CD4-positive, alpha-beta memory T cell (primary cell): ENCODE measurements around the gene NDEL1. TPM values are rescaled to one million over a fixed set of nuclear protein-coding genes. Genes with fewer than 3 reads are reported as not detected.

Experiments used
- CTCF ChIA-PET: fragments of 350-600 bp; sonication (Branson Sonifier 250); formaldehyde crosslinking; loops from one replicate; lab custom pipeline; 2021; ENCODE audit warnings: inconsistent platforms; ENCODE audit not compliant: partially characterized antibody; lab: Charles Lee
- POLR2A ChIA-PET: fragments of 350-600 bp; sonication (Branson Sonifier 250); formaldehyde crosslinking; loops from one replicate; lab custom pipeline; 2021; ENCODE audit not compliant: partially characterized antibody; lab: Charles Lee
- DNase-seq, 5 donors: peaks; one replicate each; pipeline versions ENCODE4 v3.0.0 to v3.0.0-alpha.2; 2020 to 2022; ENCODE audit warnings: mixed read lengths in 1 of 5
- H3K27ac ChIP-seq: one replicate; pipeline ENCODE4 v1.7.0; 2013; ENCODE audit warnings: low read depth, low read length
- H3K27me3 ChIP-seq: 2 replicates; pipeline ENCODE4 v1.7.0; 2013; ENCODE audit warnings: mild to moderate bottlenecking, low read length, moderate library complexity; ENCODE audit not compliant: insufficient read depth
- H3K36me3 ChIP-seq: 2 replicates; pipeline ENCODE4 v1.7.0; 2013; ENCODE audit warnings: mild to moderate bottlenecking, low read length, moderate library complexity; ENCODE audit not compliant: insufficient read depth
- H3K4me1 ChIP-seq: 2 replicates; pipeline ENCODE4 v1.7.0; 2013; ENCODE audit warnings: mild to moderate bottlenecking, low read length, moderate library complexity; ENCODE audit not compliant: insufficient read depth
- H3K4me3 ChIP-seq, 2 donors: one replicate each; pipeline ENCODE4 v1.7.0; 2013; ENCODE audit warnings: low read length in 2 of 2, mild to moderate bottlenecking in 1 of 2
- H3K9me3 ChIP-seq, 2 donors: one replicate each; pipeline ENCODE4 v1.7.0; 2013; ENCODE audit warnings: low read length in 2 of 2, control low read depth in 1 of 2; ENCODE audit not compliant: control insufficient read depth in 1 of 2
- H3K27ac Mint-ChIP-seq, 7 donors: one replicate each; pipeline ENCODE4 v1.8.0; 2020 to 2021; ENCODE audit warnings: mixed read lengths in 7 of 7, mild to moderate bottlenecking in 6 of 7, inconsistent platforms in 3 of 7, moderate library complexity in 3 of 7
- H3K27me3 Mint-ChIP-seq, 2 donors: one replicate each; pipeline ENCODE4 v1.8.0; 2020 to 2021; ENCODE audit warnings: mixed read lengths in 2 of 2
- H3K36me3 Mint-ChIP-seq, 2 donors: one replicate each; pipeline ENCODE4 v1.8.0; 2020 to 2021; ENCODE audit warnings: mixed read lengths in 2 of 2, inconsistent platforms in 1 of 2, mild to moderate bottlenecking in 1 of 2
- H3K4me1 Mint-ChIP-seq, 4 donors: one replicate each; pipeline ENCODE4 v1.8.0; 2020 to 2021; ENCODE audit warnings: mixed read lengths in 4 of 4, mild to moderate bottlenecking in 1 of 4
- H3K4me3 Mint-ChIP-seq, 8 donors: one replicate each; pipeline ENCODE4 v1.8.0; 2020 to 2021; ENCODE audit warnings: mixed read lengths in 8 of 8, mild to moderate bottlenecking in 7 of 8, moderate library complexity in 6 of 8, inconsistent platforms in 3 of 8
- H3K9me3 Mint-ChIP-seq, 8 donors: one replicate each; pipeline ENCODE4 v1.8.0; 2020 to 2021; ENCODE audit warnings: mixed read lengths in 8 of 8, mild to moderate bottlenecking in 5 of 8, inconsistent platforms in 3 of 8, moderate library complexity in 1 of 8
- intact Hi-C: fragments of 100-400 bp; cut with micrococcal nuclease; formaldehyde crosslinking; loops from one replicate; pipeline ENCODE4 v1.15.1; 2023
- polyA plus RNA-seq, 2 donors: library from polyadenylated mRNA; unstranded; fragments of 300-500 nt; fragmentation: Illumina TruSeq; gene quantifications; one replicate each; pipeline ENCODE4 v1.2.3, GENCODE V29; 2021
- total RNA-seq, 2 experiments: library from RNA; stranded (reverse); gene quantifications; one replicate each; pipeline ENCODE4 v1.2.3, GENCODE V29; 2021

Gene NDEL1
- total and polyA plus RNA-seq, 4 experiments from 2014 or later, result 52.9 to 120 (median 90.9) TPM

DNA sequence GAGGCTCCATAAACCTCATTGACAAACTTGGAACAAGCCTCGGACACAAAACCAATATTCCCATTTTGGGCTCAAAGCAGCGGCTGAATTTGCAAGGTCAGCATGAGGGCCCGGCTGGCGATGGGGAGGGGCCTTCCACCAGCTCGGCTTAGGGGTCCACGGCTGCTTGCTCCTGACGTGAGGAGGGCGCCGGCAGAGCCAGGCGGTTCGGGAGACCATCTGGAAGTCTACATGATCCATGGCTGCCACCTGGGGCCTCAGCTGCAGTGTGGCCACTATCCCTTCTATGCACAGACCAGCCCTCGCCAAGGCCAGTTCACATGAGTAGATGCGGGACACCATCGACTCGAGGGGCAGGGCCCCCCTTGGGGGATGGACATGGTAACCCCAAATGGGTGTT is 39.1 kb downstream of the NDEL1 start:
- H3K4me1 ChIP-seq, result no peaks in the 10 kb centered on the region
- no peak overlapping the region for H3K4me3 ChIP-seq
- H3K36me3 Mint-ChIP-seq, result peaks cover 52 to 82% of the 10 kb centered on the region in 2 donors
- POLR2A ChIA-PET, result no interaction called here
- H3K27ac ChIP-seq, result no peak overlapping the region
- H3K27me3 ChIP-seq, result no peaks in the 10 kb centered on the region
- peaks cover 45% of the 10 kb centered on the region for H3K36me3 ChIP-seq
- intact Hi-C loops, result no loop called here
- H3K9me3 ChIP-seq, result no peaks in the 10 kb centered on the region
- H3K27ac Mint-ChIP-seq, result no peak overlapping the region
- peaks cover 0 to 6% (median 0%) of the 10 kb centered on the region in 8 donors for H3K9me3 Mint-ChIP-seq
- CTCF ChIA-PET, result no interaction called here
- no peak for DNase-seq
- H3K27me3 Mint-ChIP-seq, result no peaks in the 10 kb centered on the region
- peaks cover 0 to 3% (median 0%) of the 10 kb centered on the region in 4 donors for H3K4me1 Mint-ChIP-seq
- no peak overlapping the region for H3K4me3 Mint-ChIP-seq

- H3K27me3 ChIP-seq, result no peaks in the 10 kb centered on the region
- H3K36me3 ChIP-seq, result peaks cover 44% of the 10 kb centered on the region
- peaks cover 0 to 6% (median 0%) of the 10 kb centered on the region in 8 donors for H3K9me3 Mint-ChIP-seq
- H3K36me3 Mint-ChIP-seq, result peaks cover 52 to 83% of the 10 kb centered on the region in 2 donors
- DNase-seq, result no peak
- peaks cover 0 to 3% (median 0%) of the 10 kb centered on the region in 4 donors for H3K4me1 Mint-ChIP-seq
- H3K27me3 Mint-ChIP-seq, result no peaks in the 10 kb centered on the region
- H3K27ac ChIP-seq, result no peak overlapping the region
- ChIA-PET CTCF (no interaction called here), POLR2A (no interaction called here)
- no peaks in the 10 kb centered on the region for H3K4me1 ChIP-seq
- no peaks in the 10 kb centered on the region for H3K9me3 ChIP-seq
- H3K4me3 Mint-ChIP-seq, result no peak overlapping the region
- H3K4me3 ChIP-seq, result no peak overlapping the region
- intact Hi-C loops, result no loop called here
- peak overlapping the region in 1 of 7 donors; percentile 32 for H3K27ac Mint-ChIP-seq
These were observed 39.5 kb downstream of the NDEL1 start for GRCh38 chr17:8475227-8475626.

GRCh38 chr17:8475781-8476180 is 40.1 kb downstream of the NDEL1 start:
- ChIA-PET CTCF (no interaction called here), POLR2A (interaction anchor here (1.2 kb wide), 1 partner anchor 12 kb away, joined by 3 read pairs; no protein-coding TSS in a partner anchor)
- Histone ChIP-seq H3K9me3 (no peaks in the 10 kb centered on the region), H3K27me3 (no peaks in the 10 kb centered on the region), H3K36me3 (peaks cover 41% of the 10 kb centered on the region), H3K27ac (no peak overlapping the region), H3K4me3 (no peak overlapping the region), H3K4me1 (no peaks in the 10 kb centered on the region)
- Mint-ChIP-seq H3K27me3 (no peaks in the 10 kb centered on the region), H3K36me3 (peaks cover 56 to 83% of the 10 kb centered on the region in 2 donors), H3K27ac (peak overlapping the region in 3 of 7 donors; percentile 15 to 62 (median 32)), H3K4me3 (no peak overlapping the region), H3K9me3 (peaks cover 0 to 6% (median 0%) of the 10 kb centered on the region in 8 donors), H3K4me1 (peaks cover 0 to 3% (median 0%) of the 10 kb centered on the region in 4 donors)
- intact Hi-C loops, result no loop called here
- no peak for DNase-seq

GRCh38 chr17:8476741-8477140 is 41.1 kb downstream of the NDEL1 start:
- H3K4me3 Mint-ChIP-seq, result no peak overlapping the region
- peaks cover 55 to 78% of the 10 kb centered on the region in 2 donors for H3K36me3 Mint-ChIP-seq
- DNase-seq, result no peak

GRCh38 chr17:8477171-8477570 is 41.5 kb downstream of the NDEL1 start:
- peaks cover 0 to 3% (median 0%) of the 10 kb centered on the region in 4 donors for H3K4me1 Mint-ChIP-seq
- Histone ChIP-seq H3K27me3 (no peaks in the 10 kb centered on the region), H3K4me3 (no peak overlapping the region), H3K4me1 (no peaks in the 10 kb centered on the region), H3K27ac (no peak overlapping the region), H3K9me3 (no peaks in the 10 kb centered on the region), H3K36me3 (peaks cover 31% of the 10 kb centered on the region)
- no peak overlapping the region for H3K27ac Mint-ChIP-seq
- POLR2A ChIA-PET, result interaction anchor here (1.2 kb wide), 1 partner anchor 10 kb away, joined by 3 read pairs; no protein-coding TSS in a partner anchor
- peaks cover 0 to 3% (median 0%) of the 10 kb centered on the region in 8 donors for H3K9me3 Mint-ChIP-seq
- no peak overlapping the region for H3K4me3 Mint-ChIP-seq
- peaks cover 56 to 75% of the 10 kb centered on the region in 2 donors for H3K36me3 Mint-ChIP-seq
- CTCF ChIA-PET, result interaction anchor here (1.1 kb wide), 1 partner anchor 10 kb away, joined by 3 read pairs; no protein-coding TSS in a partner anchor
- DNase-seq, result no peak
- no peaks in the 10 kb centered on the region for H3K27me3 Mint-ChIP-seq
- intact Hi-C loops, result no loop called here

More at GRCh38 chr17:8476741-8477140, 41.1 kb downstream of the NDEL1 start:
- H3K4me3 ChIP-seq, result no peak overlapping the region
- no peaks in the 10 kb centered on the region for H3K27me3 ChIP-seq
- Mint-ChIP-seq H3K4me1 (peaks cover 0 to 3% (median 0%) of the 10 kb centered on the region in 4 donors), H3K27ac (no peak overlapping the region), H3K27me3 (no peaks in the 10 kb centered on the region), H3K9me3 (peaks cover 0 to 4% (median 0%) of the 10 kb centered on the region in 8 donors)
- intact Hi-C loops, result no loop called here
- no peak overlapping the region for H3K27ac ChIP-seq
- H3K36me3 ChIP-seq, result peaks cover 35% of the 10 kb centered on the region
- H3K4me1 ChIP-seq, result no peaks in the 10 kb centered on the region
- no peaks in the 10 kb centered on the region for H3K9me3 ChIP-seq
- ChIA-PET CTCF (interaction anchor here (1.1 kb wide), 1 partner anchor 11 kb away, joined by 3 read pairs; no protein-coding TSS in a partner anchor), POLR2A (interaction anchor here (1.2 kb wide), 1 partner anchor 11 kb away, joined by 3 read pairs; no protein-coding TSS in a partner anchor)

GRCh38 chr17:8477715-8478441 is 42.2 kb downstream of the NDEL1 start:
- H3K27me3 ChIP-seq, result no peaks in the 10 kb centered on the region
- no peak overlapping the region for H3K4me3 ChIP-seq
- intact Hi-C loops, result no loop called here
- H3K4me1 ChIP-seq, result no peaks in the 10 kb centered on the region
- Mint-ChIP-seq H3K4me3 (no peak overlapping the region), H3K4me1 (peaks cover 0 to 3% (median 0%) of the 10 kb centered on the region in 4 donors), H3K27ac (peak overlapping the region in 1 of 7 donors; percentile 66), H3K36me3 (peaks cover 60 to 78% of the 10 kb centered on the region in 2 donors), H3K9me3 (peaks cover 0 to 7% (median 2%) of the 10 kb centered on the region in 8 donors), H3K27me3 (no peaks in the 10 kb centered on the region)
- no peak overlapping the region for H3K27ac ChIP-seq
- ChIA-PET POLR2A (no interaction called here), CTCF (no interaction called here)
- peaks cover 31% of the 10 kb centered on the region for H3K36me3 ChIP-seq
- no peaks in the 10 kb centered on the region for H3K9me3 ChIP-seq
- no peak for DNase-seq

GRCh38 chr17:8479431-8479947 is 43.8 kb downstream of the NDEL1 start:
- H3K9me3 ChIP-seq, result no peaks in the 10 kb centered on the region
- ChIA-PET POLR2A (no interaction called here), CTCF (interaction anchor here (1.2 kb wide), 1 partner anchor 69 kb away, joined by 3 read pairs; no protein-coding TSS in a partner anchor)
- H3K27me3 ChIP-seq, result no peaks in the 10 kb centered on the region
- H3K4me1 ChIP-seq, result no peaks in the 10 kb centered on the region
- H3K4me3 ChIP-seq, result no peak overlapping the region
- peaks cover 0 to 16% (median 11%) of the 10 kb centered on the region in 8 donors for H3K9me3 Mint-ChIP-seq
- H3K4me3 Mint-ChIP-seq, result no peak overlapping the region
- intact Hi-C loops, result no loop called here
- H3K27ac ChIP-seq, result no peak overlapping the region
- H3K4me1 Mint-ChIP-seq, result peaks cover 0 to 2% (median 0%) of the 10 kb centered on the region in 4 donors
- no peak for DNase-seq
- H3K27me3 Mint-ChIP-seq, result no peaks in the 10 kb centered on the region
- peaks cover 61 to 68% of the 10 kb centered on the region in 2 donors for H3K36me3 Mint-ChIP-seq
- H3K27ac Mint-ChIP-seq, result peak overlapping the region in 1 of 7 donors; percentile 66
- H3K36me3 ChIP-seq, result peaks cover 19% of the 10 kb centered on the region
